CD4-positive, alpha-beta T cell treated with Interleukin-4 for 4 hours (primary cell): ENCODE results near the gene SLC25A15.
"Not testable (repeated sequence)": the region's sequence is repeated elsewhere in the genome, so short reads cannot be mapped to it uniquely, and the experiment has no call there.

Experiments used
- DNase-seq: peaks from one replicate; pipeline ENCODE4 v3.0.0-alpha.2; 2020

Gene SLC25A15

GRCh38 chr13:40818926-40819325, 29.5 kb downstream of the SLC25A15 start:
- no peak for DNase-seq

DNA sequence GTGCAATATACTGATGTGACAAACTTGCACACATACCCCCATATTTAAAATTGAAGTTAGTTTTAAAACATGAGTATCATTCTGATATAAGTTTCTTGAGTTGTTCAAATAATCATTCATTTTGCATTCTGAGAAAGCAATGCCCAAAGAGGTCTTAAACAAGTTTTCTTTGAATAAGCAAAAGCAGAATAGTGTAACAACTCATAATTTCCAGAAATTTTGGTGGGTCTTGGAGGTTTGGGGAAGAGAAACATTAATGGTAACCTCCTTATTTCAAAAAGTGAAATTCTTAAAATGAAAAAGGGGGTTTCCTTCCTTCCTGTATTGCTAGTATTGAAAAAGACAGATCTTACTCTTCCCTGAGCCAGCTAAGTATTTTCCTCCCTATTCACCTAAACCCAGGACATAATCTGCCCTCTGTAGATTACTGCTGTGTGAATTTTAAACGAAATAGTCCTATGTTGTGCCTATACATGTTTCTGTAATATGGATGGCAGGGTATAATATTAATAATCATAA, 30.4 kb downstream of the SLC25A15 start:
- no peak for DNase-seq

DNA sequence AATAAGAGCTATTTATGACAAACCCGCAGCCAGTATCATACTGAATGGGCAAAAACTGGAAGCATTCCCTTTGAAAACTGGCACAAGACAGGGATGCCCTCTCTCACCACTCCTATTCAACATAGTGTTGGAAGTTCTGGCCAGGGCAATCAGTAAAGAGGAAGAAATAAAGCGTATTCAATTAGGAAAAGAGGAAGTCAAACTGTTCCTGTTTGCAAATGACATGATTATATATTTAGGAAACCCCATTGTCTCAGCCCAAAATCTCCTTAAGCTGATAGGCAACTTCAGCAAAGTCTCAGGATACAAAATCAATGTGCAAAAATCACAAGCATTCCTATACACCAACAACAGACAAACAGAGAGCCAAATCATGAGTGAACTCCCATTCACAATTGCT, 50.3 kb downstream of the SLC25A15 start:
- not testable (repeated sequence) for DNase-seq

- not testable (repeated sequence) for DNase-seq
Observed at GRCh38 chr13:40840955-40841354, 51.5 kb downstream of the SLC25A15 start.
